Measurements from ENCODE around the gene GCHFR.

- TF ChIP-seq FOXA1 (IDR thresholded peaks at IDR 0.05) (no peak), FOXK2 (IDR thresholded peaks at IDR 0.05) (no peak), BHLHE40 (IDR thresholded peaks at IDR 0.05; ENCODE audit: borderline replicate concordance) (no peak), ELF4 (IDR thresholded peaks at IDR 0.05) (no peak), ARNT (IDR thresholded peaks at IDR 0.05) (no peak), SP1 (IDR thresholded peaks at IDR 0.05) (no peak), HDGF (IDR thresholded peaks at IDR 0.05; ENCODE audit: borderline replicate concordance) (no peak), L3MBTL2 (conservative IDR thresholded peaks at IDR 0.05) (no peak), LEF1 (IDR thresholded peaks at IDR 0.05; ENCODE audit: borderline replicate concordance) (no peak), NFRKB (IDR thresholded peaks at IDR 0.05) (no peak), PKNOX1 (IDR thresholded peaks at IDR 0.05) (no peak), FOXM1 (IDR thresholded peaks at IDR 0.05; ENCODE audit: borderline replicate concordance) (no peak), TARDBP (IDR thresholded peaks at IDR 0.05) (no peak)
Observed at GRCh38 chr15:40796041-40796440, 32.2 kb downstream of the GCHFR start.

All from HEK293T (cell line).